Ectodermal cell (in vitro differentiated cells): ENCODE results near the gene MZF1.
A peak's percentile ranks its signal among the peaks of the same experiment; 100 is the strongest.

Experiments used
- H3K27ac ChIP-seq: 2 replicates; pipeline ENCODE4 v1.7.0; 2013; ENCODE audit warnings: mild to moderate bottlenecking, low read depth, low read length; ENCODE audit not compliant: insufficient read depth, poor library complexity, severe bottlenecking
- H3K27me3 ChIP-seq: 2 replicates; pipeline ENCODE4 v1.7.0; 2013; ENCODE audit warnings: mild to moderate bottlenecking, low read length; ENCODE audit not compliant: insufficient read depth, control insufficient read depth, poor library complexity, severe bottlenecking
- H3K36me3 ChIP-seq: one replicate; pipeline ENCODE4 v1.7.0; 2013; ENCODE audit warnings: low read length; ENCODE audit not compliant: control insufficient read depth, insufficient read depth
- H3K4me1 ChIP-seq: one replicate; pipeline ENCODE4 v1.7.0; 2013; ENCODE audit warnings: low read length; ENCODE audit not compliant: control insufficient read depth, insufficient read depth
- H3K4me3 ChIP-seq: 2 replicates; pipeline ENCODE4 v1.7.0; 2013; ENCODE audit warnings: low read depth, low read length, control low read depth; ENCODE audit not compliant: insufficient read depth
- H3K9me3 ChIP-seq: 2 replicates; pipeline ENCODE4 v1.7.0; 2013; ENCODE audit warnings: mild to moderate bottlenecking, low read length, moderate library complexity; ENCODE audit not compliant: control insufficient read depth
- WGBS, 2 experiments: methylation state at CpG; one replicate each; pipeline ENCODE4 v1.1.7; 2013; ENCODE audit warnings: missing lambda C conversion rate in 2 of 2; 5-methylcytosine and 5-hydroxymethylcytosine counted together

MZF1 gene

DNA sequence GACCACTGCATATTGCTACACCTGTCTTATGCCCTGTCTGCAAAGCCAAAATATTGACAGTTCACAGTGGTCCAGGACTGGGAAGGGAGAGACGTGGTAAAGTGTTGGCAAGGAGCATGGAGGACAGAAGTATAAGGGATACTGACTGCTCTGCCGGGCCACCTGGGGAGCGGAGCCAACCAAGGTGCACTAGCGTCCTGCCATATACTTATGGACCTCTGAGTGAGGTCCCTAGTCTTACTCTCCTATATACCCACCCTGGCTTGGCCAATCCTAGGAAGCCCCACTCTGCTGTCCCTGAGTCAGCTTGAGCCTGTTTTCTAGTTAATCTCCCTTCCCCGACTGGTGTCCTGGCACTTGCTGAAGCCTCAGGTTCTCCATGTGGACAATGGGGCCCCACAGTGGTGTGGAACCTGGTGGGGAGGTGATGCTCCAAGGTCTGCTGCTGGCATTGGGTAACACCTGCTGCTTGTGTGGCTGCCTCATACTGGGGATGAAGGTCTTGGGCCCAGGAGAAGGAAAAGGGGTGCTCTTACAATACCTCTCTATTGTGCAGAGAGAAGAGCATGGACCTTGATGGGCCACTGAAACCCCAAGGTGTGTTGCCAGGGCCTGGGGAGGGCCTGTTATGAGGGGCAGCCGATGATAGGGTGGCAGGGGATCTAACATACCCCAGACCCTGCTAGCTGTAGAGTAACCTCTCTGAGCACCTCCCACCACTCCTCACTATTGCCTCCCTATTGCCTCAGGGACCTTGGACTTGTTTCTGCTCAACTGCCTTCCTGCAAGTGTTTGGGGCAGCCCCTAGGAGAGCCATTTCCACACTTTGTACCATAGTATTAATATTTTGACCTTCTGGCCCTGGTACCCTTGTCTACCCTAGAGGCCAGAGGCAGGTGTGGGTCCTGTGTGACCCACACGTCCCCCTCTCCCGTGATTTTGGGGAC lies 36.0 kb downstream of the MZF1 start:
- no peaks in the 10 kb centered on the region for H3K9me3 ChIP-seq
- no peaks in the 10 kb centered on the region for H3K36me3 ChIP-seq
- H3K4me1 ChIP-seq: no peaks in the 10 kb centered on the region
- H3K4me3 ChIP-seq: no peak overlapping the region
- no peak overlapping the region for H3K27ac ChIP-seq
- H3K27me3 ChIP-seq: peaks cover 32% of the 10 kb centered on the region
- WGBS, 2 experiments: 91 to 93% methylated on average over 8 of the region's 8 CpGs

DNA sequence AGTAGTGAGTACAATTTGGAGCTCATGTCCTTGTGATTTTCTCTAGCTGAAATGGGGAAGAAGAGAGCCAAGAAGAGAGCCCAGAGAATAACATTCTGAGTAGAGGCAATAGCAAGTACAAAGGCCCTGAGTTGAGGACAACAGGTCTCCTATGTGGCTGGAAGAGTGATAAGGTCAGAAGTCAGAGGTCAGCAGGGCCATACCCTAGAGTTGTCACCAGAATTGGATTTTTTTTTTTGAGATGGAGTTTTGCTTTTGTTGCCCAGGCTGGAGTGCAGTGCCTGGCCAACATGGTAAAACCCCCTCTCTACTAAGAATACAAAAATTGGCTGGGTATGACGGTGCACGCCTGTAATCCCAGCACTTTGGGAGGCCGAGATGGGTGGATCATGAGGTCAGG lies 37.3 kb downstream of the MZF1 start:
- Histone ChIP-seq H3K4me3 (no peak overlapping the region), H3K36me3 (no peaks in the 10 kb centered on the region), H3K27ac (no peak overlapping the region), H3K27me3 (peaks cover 31% of the 10 kb centered on the region), H3K9me3 (no peaks in the 10 kb centered on the region), H3K4me1 (no peaks in the 10 kb centered on the region)
- 84 to 90% methylated on average over 3 of the region's 3 CpGs for whole genome bisulfite sequencing, 2 experiments

DNA sequence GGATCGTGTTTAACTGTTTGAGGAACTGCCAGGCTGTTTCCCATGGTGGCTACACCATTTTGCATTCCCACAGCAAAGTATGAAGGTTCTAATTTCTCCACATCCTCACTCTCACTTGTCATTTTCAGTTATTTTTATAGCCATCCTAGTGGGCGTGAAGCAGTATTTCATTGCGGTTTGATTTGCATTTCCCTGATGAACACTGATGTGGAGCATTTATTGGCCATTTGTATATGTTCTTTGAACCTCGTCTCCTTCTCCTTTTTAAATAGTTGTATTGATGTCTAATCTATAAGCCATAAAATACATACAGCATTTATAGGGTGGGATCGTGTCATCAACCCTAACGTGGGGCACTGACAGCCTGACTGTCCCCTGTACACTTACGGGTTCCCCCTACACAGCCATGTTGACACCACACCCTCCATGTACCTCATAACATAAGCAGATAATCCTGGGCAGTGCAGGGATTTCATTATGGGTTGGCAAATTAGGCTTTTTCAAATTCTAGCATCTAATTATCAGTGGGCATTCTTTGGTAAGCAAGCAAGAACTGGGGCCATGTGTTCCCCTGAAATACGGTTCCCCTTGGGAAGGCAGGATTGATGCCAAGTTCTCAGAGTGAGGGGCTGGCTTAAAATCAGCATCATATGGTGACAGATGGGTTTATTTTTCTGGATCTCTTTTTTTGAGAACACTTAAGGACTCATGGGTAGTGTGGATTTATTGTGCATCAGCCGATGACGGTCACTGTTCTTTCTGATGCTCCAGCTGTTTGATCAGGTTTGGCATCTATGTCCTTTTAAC lies 41.9 kb downstream of the MZF1 start:
- H3K36me3 ChIP-seq: no peaks in the 10 kb centered on the region
- WGBS, 2 experiments: 88% methylated on average over 9 to 10 of the region's 10 CpGs
- H3K27ac ChIP-seq: no peak overlapping the region
- H3K9me3 ChIP-seq: no peaks in the 10 kb centered on the region
- no peaks in the 10 kb centered on the region for H3K4me1 ChIP-seq
- peaks cover 11% of the 10 kb centered on the region for H3K27me3 ChIP-seq
- no peak overlapping the region for H3K4me3 ChIP-seq

DNA sequence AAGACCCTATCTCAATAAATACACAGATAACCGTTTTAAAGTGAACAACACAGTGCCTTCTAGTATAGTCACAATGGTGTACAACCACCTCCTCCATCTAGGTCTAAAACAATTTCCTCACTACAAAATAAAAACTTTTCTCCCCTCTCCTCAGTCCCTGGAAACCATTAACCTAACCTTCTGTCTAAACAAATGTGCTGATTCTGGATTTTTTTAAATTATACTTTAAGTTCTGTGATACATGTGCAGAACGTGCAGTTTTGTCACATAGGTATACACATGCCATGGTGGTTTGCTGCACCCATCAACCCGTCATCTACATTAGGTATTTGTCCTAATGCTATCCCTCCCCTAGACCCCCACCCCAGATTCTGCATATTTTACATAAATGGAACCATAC lies 43.7 kb downstream of the MZF1 start:
- Histone ChIP-seq H3K27me3 (peaks cover 11% of the 10 kb centered on the region), H3K9me3 (no peaks in the 10 kb centered on the region), H3K36me3 (no peaks in the 10 kb centered on the region), H3K27ac (no peak overlapping the region), H3K4me3 (no peak overlapping the region), H3K4me1 (no peaks in the 10 kb centered on the region)
- 78 to 83% methylated on average over 3 of the region's 3 CpGs for WGBS, 2 experiments

DNA sequence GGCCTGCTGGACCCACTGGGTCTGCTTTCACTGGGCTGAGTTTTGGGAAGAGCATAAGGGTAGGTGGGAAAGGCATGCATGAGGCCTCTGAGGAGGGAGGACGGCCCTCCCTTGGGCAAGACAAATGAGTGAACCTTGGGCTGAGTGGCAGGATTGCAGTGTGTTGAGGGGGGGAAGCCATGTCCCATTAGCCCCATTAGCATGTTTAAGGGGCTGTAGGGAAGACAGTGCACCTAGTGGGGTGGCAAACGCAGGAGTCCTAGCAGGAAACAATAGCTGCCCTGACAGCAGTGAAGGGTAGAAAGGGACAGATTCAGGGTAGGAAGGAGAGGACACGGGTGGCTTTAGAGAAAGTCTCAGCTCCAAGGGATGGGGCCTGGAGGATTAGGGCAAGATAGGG lies 50.4 kb downstream of the MZF1 start:
- H3K4me3 ChIP-seq: no peak overlapping the region
- 33 to 34% methylated on average over 3 of the region's 3 CpGs for WGBS, 2 experiments
- H3K36me3 ChIP-seq: no peaks in the 10 kb centered on the region
- no peaks in the 10 kb centered on the region for H3K27me3 ChIP-seq
- no peaks in the 10 kb centered on the region for H3K9me3 ChIP-seq
- peaks cover 6% of the 10 kb centered on the region for H3K4me1 ChIP-seq
- no peak overlapping the region for H3K27ac ChIP-seq

DNA sequence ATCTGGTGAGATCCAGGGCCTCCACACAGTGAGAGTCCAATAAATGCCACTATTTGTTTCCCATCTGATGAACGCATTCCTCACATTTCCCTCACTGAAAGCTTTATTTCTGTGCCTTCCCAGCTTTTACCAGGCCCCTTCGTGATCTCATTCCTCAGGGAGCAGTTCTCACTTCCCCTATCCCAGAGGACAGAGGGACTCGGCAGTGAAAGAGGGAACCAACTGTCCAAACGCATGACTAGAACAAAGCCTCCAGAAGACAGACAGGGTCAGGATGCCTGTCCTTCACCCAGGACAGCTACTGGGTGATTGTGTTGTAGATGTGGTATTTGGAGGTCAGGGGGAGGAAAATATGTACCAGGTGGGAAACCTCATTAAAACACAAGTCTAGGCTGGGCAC lies 51.5 kb downstream of the MZF1 start:
- H3K4me3 ChIP-seq: no peak overlapping the region
- WGBS, 2 experiments: 89 to 94% methylated on average over 4 of the region's 4 CpGs
- no peaks in the 10 kb centered on the region for H3K9me3 ChIP-seq
- peaks cover 6% of the 10 kb centered on the region for H3K4me1 ChIP-seq
- H3K27ac ChIP-seq: no peak overlapping the region
- no peaks in the 10 kb centered on the region for H3K27me3 ChIP-seq
- H3K36me3 ChIP-seq: peaks cover 4% of the 10 kb centered on the region

DNA sequence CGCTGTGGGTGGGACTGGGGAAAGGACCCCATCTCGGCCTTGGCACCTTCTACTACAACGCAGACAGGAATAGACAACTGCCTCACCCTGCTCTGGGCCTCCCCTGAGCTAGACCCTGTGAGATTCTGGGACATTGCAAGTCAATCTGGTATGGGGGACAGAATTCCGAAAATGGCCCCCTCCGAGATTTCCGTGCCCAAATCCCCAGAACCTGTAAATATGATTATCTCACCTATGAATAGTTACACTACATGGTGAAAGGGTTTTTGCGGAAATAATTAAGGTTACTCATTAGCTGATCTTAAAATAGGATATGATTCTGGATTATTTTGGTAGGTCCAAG lies 52.9 kb downstream of the MZF1 start:
- Histone ChIP-seq H3K4me3 (peak overlapping the region; percentile 80), H3K4me1 (peaks cover 6% of the 10 kb centered on the region), H3K27ac (peak overlapping the region; percentile 97), H3K36me3 (peaks cover 10% of the 10 kb centered on the region), H3K27me3 (no peaks in the 10 kb centered on the region), H3K9me3 (no peaks in the 10 kb centered on the region)
- 27 to 31% methylated on average over 5 to 7 of the region's 7 CpGs for WGBS, 2 experiments

DNA sequence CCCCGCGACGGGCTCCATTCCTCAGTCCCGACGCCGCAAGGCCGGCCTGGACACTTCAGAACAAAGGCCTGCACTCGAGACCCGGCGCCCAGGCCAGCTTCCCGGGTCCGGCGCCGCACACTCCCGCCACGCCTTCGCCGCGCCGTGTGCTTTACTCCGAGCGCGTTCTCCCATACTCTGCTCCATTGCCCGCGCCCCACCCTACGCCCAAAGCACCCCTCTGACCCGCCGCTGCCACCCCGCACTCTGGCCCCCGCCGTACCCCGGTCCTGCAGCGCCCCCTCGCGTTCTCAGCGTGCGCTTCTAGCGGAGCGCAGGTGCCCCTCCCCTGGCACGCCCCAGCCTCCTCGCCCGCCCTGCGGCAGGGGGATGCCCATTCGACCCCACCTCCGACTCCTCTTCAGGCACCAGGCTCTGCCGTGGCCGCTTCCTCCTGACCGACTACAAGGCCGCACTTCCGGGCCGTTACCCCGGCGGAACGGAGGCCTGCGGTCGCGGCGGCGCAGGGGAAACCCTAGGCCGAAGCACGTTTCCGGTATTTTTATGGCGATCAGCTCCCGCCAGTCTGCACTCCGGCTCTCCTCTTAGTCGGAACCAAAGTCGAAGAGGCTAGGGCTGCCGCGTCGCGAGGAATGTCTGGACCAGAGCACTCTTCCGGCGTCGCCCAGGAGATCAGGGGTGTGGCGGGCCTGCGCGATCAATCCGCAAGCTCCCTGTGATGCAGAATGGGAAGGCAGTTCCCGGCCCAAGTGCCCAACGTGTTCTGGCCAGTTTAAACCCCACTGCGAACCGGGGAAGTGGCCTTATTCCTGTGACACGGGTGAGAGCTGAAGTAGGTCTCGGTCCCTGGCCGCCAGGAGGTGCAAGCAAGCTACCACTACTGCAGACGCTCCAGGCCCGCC lies 53.5 kb downstream of the MZF1 start, which contains the start of gene ZBTB45:
ZBTB45 (minus strand) TSS at position 456 of the 902 bp plus-strand sequence. CDS start 2,137 bp downstream, outside the sequence.
- WGBS, 2 experiments: 0% methylated on average over 87 of the region's 87 CpGs

DNA sequence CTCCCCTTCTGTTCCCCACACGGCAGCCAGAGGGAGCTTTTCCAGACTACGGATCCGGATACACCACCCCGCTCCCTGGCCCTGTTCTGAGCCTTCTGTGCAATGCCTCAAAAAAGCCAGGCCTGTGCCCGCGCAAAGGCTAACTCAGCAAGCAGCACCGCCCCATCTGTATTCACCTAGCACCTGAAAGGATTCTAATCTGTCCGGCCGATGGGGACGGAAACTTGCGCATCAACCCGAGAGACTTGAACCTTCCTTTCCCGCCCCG lies 54.1 kb downstream of the MZF1 start:
- H3K9me3 ChIP-seq: no peaks in the 10 kb centered on the region
- peak overlapping the region; percentile 97 for H3K27ac ChIP-seq
- WGBS, 2 experiments: 0% methylated on average over 14 of the region's 14 CpGs
- H3K27me3 ChIP-seq: no peaks in the 10 kb centered on the region
- peaks cover 10% of the 10 kb centered on the region for H3K36me3 ChIP-seq
- H3K4me3 ChIP-seq: peak overlapping the region; percentile 80
- peaks cover 6% of the 10 kb centered on the region for H3K4me1 ChIP-seq

More for the DNA sequence above, 53.5 kb downstream of the MZF1 start, which contains the start of gene ZBTB45:
- peaks cover 6% of the 10 kb centered on the region for H3K4me1 ChIP-seq
- peak within 1 kb of the TSS; percentile 97 for H3K27ac ChIP-seq
- no peaks in the 10 kb centered on the region for H3K27me3 ChIP-seq
- peaks cover 10% of the 10 kb centered on the region for H3K36me3 ChIP-seq
- no peaks in the 10 kb centered on the region for H3K9me3 ChIP-seq
- H3K4me3 ChIP-seq: peak within 1 kb of the TSS; percentile 80
